Hepatocyte (in vitro differentiated cells): Measurements from ENCODE around the gene INTS13. TPM values are rescaled to one million over a fixed set of nuclear protein-coding genes. Genes with fewer than 3 reads are reported as not detected.

Experiments
- DNase-seq: peaks from one replicate; pipeline ENCODE4 v3.0.0-alpha.2; 2016; ENCODE audit warnings: low spot score
- H2AFZ ChIP-seq: fragments of 200-600 bp; sonication (generic); 2 replicates; pipeline ENCODE4 v1.6.0; 2016; ENCODE audit warnings: antibody characterized with exemption, mild to moderate bottlenecking
- H3K27ac ChIP-seq: fragments of 200-600 bp; sonication (generic); 2 replicates; pipeline ENCODE4 v1.5.1; 2016; ENCODE audit warnings: mild to moderate bottlenecking
- H3K27me3 ChIP-seq: fragments of 200-600 bp; sonication (generic); 2 replicates; pipeline ENCODE4 v1.6.1; 2016
- H3K36me3 ChIP-seq: fragments of 200-600 bp; sonication (generic); replicated peaks from 2 replicates; pipeline ENCODE4 v1.5.1; 2016; ENCODE audit warnings: low read depth; ENCODE audit not compliant: insufficient read depth
- H3K4me1 ChIP-seq: fragments of 200-600 bp; sonication (generic); 2 replicates; pipeline ENCODE4 v1.5.1; 2016; ENCODE audit warnings: mild to moderate bottlenecking, moderate library complexity; ENCODE audit not compliant: insufficient read depth
- H3K4me2 ChIP-seq: fragments of 200-600 bp; sonication (generic); 2 replicates; pipeline ENCODE4 v1.6.0; 2016
- H3K4me3 ChIP-seq: fragments of 200-600 bp; sonication (generic); 2 replicates; pipeline ENCODE4 v1.5.1; 2016; ENCODE audit warnings: mild to moderate bottlenecking
- H3K79me2 ChIP-seq: fragments of 200-600 bp; sonication (generic); 2 replicates; pipeline ENCODE4 v1.6.0; 2017; ENCODE audit warnings: mild to moderate bottlenecking
- H3K9me2 ChIP-seq: fragments of 200-600 bp; sonication (generic); replicated peaks from 2 replicates; pipeline ENCODE4 v1.6.0; 2017; ENCODE audit warnings: mild to moderate bottlenecking; ENCODE audit not compliant: insufficient read depth
- H3K9me3 ChIP-seq: fragments of 200-600 bp; sonication (generic); 2 replicates; pipeline ENCODE4 v1.5.1; 2016; ENCODE audit warnings: low read depth, mild to moderate bottlenecking
- H4K20me1 ChIP-seq: fragments of 200-600 bp; sonication (generic); 2 replicates; pipeline ENCODE4 v1.6.0; 2016; ENCODE audit warnings: mild to moderate bottlenecking; ENCODE audit not compliant: insufficient read depth, poor library complexity, severe bottlenecking
- CTCF ChIP-seq: fragments of 200-600 bp; sonication (generic); IDR thresholded peaks from 2 replicates; pipeline ENCODE4 v1.5.1; 2016; ENCODE audit warnings: antibody characterized with exemption, mild to moderate bottlenecking; ENCODE audit not compliant: poor library complexity
- EZH2 ChIP-seq: fragments of 200-600 bp; sonication (generic); IDR thresholded peaks from 2 replicates; pipeline ENCODE4 v1.6.1; 2016; ENCODE audit warnings: antibody characterized with exemption, mild to moderate bottlenecking, borderline replicate concordance
- EZH2phosphoT487 ChIP-seq: fragments of 200-600 bp; sonication (generic); IDR thresholded peaks from one replicate; pipeline ENCODE4 v1.6.1; 2018; ENCODE audit warnings: antibody characterized with exemption, mild to moderate bottlenecking, low read depth, moderate library complexity; ENCODE audit not compliant: unreplicated experiment, severe bottlenecking
- WGBS: methylation state at CpG from one replicate; pipeline ENCODE4 v1.1.6; 2016; ENCODE audit warnings: low lambda C conversion rate; ENCODE audit errors: missing lambda C conversion rate; 5-methylcytosine and 5-hydroxymethylcytosine counted together
- polyA plus RNA-seq: library from polyadenylated mRNA; unstranded; fragments of >200 nt; fragmentation: Nextera tagmentation; extraction: Ambion mirVana; gene quantifications from 2 replicates; pipeline ENCODE4 v1.2.1, GENCODE V29; 2016
- total RNA-seq: library from RNA; depleted of rRNA; stranded (reverse); fragments of >200 nt; gene quantifications from 2 replicates; pipeline ENCODE4 v1.2.3, GENCODE V29; 2014

Gene INTS13
- total and polyA plus RNA-seq, 2 experiments from 2014 or later: 13.8 to 40.4 TPM

GRCh38 chr12:26954027-26954426 is 16.2 kb upstream of the INTS13 start:
- TF ChIP-seq EZH2 (no peak), EZH2phosphoT487 (no peak), CTCF (no peak)
- Histone ChIP-seq H4K20me1 (no peaks in the 10 kb centered on the region), H3K27me3 (no peaks in the 10 kb centered on the region), H2AFZ (no peak overlapping the region), H3K36me3 (no peaks in the 10 kb centered on the region), H3K79me2 (peaks cover 65% of the 10 kb centered on the region), H3K27ac (no peak overlapping the region), H3K9me3 (no peaks in the 10 kb centered on the region), H3K9me2 (no peaks in the 10 kb centered on the region), H3K4me1 (no peaks in the 10 kb centered on the region), H3K4me2 (no peak overlapping the region), H3K4me3 (no peak overlapping the region)
- 95% methylated on average over 4 of the region's 4 CpGs for WGBS
- DNase-seq: no peak

DNA sequence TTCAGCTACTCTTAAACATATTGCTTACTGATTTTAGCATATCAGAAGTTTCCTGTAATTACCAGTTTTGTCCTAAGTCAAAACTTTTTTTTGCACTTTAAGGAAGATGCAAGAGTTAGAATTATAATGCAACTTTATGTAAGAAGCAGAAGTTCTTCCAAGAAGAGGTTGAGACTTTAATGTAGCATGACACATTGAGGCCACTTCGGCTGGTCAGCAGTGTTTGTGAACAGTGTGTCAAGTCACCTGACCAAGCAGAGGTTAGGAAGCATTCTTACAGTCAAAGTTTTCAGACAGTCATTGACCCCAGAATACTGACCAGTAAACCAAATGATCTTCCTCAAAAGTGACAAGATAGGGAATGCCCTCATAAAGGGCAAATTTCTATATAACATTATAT is 15.7 kb upstream of the INTS13 start:
- Histone ChIP-seq H4K20me1 (no peaks in the 10 kb centered on the region), H3K79me2 (peaks cover 71% of the 10 kb centered on the region), H3K27ac (no peak overlapping the region), H3K4me3 (no peak overlapping the region), H3K4me2 (no peak overlapping the region), H3K4me1 (no peaks in the 10 kb centered on the region), H2AFZ (no peak overlapping the region), H3K9me3 (peaks cover 2% of the 10 kb centered on the region), H3K27me3 (no peaks in the 10 kb centered on the region), H3K36me3 (no peaks in the 10 kb centered on the region), H3K9me2 (no peaks in the 10 kb centered on the region)
- TF ChIP-seq EZH2 (no peak), EZH2phosphoT487 (no peak), CTCF (no peak)
- peak; percentile 8 for DNase-seq
- 82% methylated on average over 1 of the region's 1 CpG for WGBS

- H3K4me2 ChIP-seq: no peak overlapping the region
- H2AFZ ChIP-seq: no peak overlapping the region
- H3K4me3 ChIP-seq: no peak overlapping the region
- WGBS: 100% methylated on average over 1 of the region's 1 CpG
- no peaks in the 10 kb centered on the region for H3K4me1 ChIP-seq
- H3K9me2 ChIP-seq: no peaks in the 10 kb centered on the region
- peaks cover 99% of the 10 kb centered on the region for H3K79me2 ChIP-seq
- H3K36me3 ChIP-seq: no peaks in the 10 kb centered on the region
- TF ChIP-seq EZH2 (no peak), CTCF (no peak), EZH2phosphoT487 (no peak)
- H3K27ac ChIP-seq: no peak overlapping the region
- no peak for DNase-seq
- no peaks in the 10 kb centered on the region for H3K27me3 ChIP-seq
- peaks cover 5% of the 10 kb centered on the region for H3K9me3 ChIP-seq
- no peaks in the 10 kb centered on the region for H4K20me1 ChIP-seq
Measured at GRCh38 chr12:26948309-26948708, 10.5 kb upstream of the INTS13 start.

DNA sequence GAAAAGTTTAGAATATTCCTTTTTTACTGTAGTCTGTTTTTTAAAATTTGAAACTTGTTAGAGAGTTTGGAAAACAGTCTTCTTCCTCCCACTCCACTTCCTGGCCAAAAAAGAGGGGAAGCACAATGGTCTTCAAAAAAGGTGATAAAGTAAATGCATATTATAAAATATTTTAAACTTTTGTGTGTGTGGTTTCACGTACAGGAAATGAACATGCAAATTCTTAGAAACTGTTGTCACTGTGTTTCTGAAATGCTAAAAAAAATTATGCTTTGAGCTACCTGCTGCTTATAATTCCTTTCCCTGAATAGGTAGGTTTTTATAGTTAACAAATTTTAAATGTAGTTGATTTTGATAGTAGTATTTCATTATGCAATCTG is 3.4 kb upstream of the INTS13 start:
- no peaks in the 10 kb centered on the region for H3K27me3 ChIP-seq
- peaks cover 84% of the 10 kb centered on the region for H3K79me2 ChIP-seq
- H3K9me2 ChIP-seq: no peaks in the 10 kb centered on the region
- DNase-seq: no peak
- peaks cover 15% of the 10 kb centered on the region for H3K4me1 ChIP-seq
- WGBS: 87% methylated on average over 1 of the region's 1 CpG
- no peaks in the 10 kb centered on the region for H3K36me3 ChIP-seq
- no peak overlapping the region for H3K4me3 ChIP-seq
- H3K4me2 ChIP-seq: peak overlapping the region; percentile 89
- TF ChIP-seq EZH2phosphoT487: no peak
- TF ChIP-seq CTCF: no peak
- TF ChIP-seq EZH2: no peak
- H3K27ac ChIP-seq: no peak overlapping the region
- H3K9me3 ChIP-seq: no peaks in the 10 kb centered on the region
- H2AFZ ChIP-seq: no peak overlapping the region
- H4K20me1 ChIP-seq: peaks cover 16% of the 10 kb centered on the region
